LNCaP clone FGC (cell line): ENCODE data around the gene TMEM131.

Experiments used
- DNase-seq: peaks from one replicate; pipeline ENCODE4 v3.0.0-alpha.2; 2011; ENCODE audit warnings: low read depth
- H3K4me3 ChIP-seq: 2 replicates; pipeline ENCODE4 v1.5.1; 2011; ENCODE audit warnings: mild to moderate bottlenecking, low read depth, low read length, control low read depth
- TF ChIP-seq, protein P1 (sequence below): IDR thresholded peaks from 2 replicates; pipeline ENCODE4 v1.5.1; 2012; ENCODE audit warnings: mild to moderate bottlenecking; ENCODE audit not compliant: control insufficient read depth, insufficient read depth; ENCODE audit errors: extremely low read depth

Gene TMEM131

DNA sequence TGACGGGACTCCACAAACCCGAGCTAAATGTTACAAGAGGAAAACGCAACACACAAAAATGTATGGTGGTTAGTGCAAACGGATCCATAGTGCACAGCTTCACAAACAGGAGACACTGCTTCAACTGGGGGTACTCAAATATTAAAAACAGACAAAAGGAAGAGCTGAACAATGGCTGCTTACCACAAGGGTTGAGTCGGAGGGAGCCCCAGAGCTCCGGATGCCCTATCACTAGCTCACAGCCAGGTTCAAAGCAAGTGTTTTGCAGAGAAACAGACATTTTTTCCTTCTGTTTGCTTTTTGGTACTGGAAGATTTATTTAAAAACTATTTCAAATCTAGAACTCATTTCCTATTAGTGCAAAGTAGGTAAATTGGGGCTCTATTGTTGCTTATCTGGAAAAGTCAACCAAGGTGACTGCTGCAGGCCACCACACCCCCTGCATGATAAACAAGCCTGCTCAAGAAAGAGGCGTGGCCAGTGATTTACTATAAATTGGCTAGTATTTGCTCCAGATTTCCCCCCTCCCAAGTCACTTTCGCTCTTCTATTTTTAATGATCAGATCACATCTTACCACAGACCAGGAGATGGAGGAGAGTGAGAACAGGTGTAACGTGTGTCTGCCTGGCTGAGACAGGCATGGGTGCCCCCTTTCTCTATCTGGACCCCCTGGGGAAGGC is 235.9 kb downstream of the TMEM131 start:
- H3K4me3 ChIP-seq, result no peak overlapping the region
- TF ChIP-seq, protein P1, sequence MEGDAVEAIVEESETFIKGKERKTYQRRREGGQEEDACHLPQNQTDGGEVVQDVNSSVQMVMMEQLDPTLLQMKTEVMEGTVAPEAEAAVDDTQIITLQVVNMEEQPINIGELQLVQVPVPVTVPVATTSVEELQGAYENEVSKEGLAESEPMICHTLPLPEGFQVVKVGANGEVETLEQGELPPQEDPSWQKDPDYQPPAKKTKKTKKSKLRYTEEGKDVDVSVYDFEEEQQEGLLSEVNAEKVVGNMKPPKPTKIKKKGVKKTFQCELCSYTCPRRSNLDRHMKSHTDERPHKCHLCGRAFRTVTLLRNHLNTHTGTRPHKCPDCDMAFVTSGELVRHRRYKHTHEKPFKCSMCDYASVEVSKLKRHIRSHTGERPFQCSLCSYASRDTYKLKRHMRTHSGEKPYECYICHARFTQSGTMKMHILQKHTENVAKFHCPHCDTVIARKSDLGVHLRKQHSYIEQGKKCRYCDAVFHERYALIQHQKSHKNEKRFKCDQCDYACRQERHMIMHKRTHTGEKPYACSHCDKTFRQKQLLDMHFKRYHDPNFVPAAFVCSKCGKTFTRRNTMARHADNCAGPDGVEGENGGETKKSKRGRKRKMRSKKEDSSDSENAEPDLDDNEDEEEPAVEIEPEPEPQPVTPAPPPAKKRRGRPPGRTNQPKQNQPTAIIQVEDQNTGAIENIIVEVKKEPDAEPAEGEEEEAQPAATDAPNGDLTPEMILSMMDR, result no peak
- DNase-seq, result no peak

DNA sequence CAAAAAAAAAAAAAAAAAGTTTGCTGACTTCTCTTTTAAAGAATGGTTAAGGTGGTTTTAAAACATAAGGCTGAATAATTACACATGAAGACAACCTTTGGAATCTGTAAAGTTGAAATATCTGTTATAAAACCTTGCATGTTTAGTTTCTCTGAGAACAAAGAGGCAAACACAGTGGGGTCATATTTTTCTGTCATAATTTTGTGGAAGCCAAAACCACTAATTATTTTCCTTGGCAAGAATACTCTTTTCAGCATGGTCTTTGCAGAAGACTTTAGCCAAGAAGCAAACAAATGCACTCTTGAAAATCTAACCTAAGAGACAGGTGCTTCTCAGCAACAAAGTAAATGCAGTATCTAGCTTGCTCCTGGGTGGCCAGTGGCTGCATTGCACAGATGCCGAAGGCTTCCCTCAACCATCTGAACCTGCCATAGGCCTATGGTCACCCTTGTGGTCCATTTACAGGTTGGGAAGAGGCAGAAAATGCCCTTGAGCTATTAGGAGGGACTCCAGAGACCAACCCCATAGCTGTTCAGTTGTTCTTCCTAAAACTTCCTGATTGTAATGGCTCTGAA is 237.5 kb downstream of the TMEM131 start:
- no peak overlapping the region for H3K4me3 ChIP-seq
- TF ChIP-seq, protein P1, result no peak
- DNase-seq, result no peak

DNA sequence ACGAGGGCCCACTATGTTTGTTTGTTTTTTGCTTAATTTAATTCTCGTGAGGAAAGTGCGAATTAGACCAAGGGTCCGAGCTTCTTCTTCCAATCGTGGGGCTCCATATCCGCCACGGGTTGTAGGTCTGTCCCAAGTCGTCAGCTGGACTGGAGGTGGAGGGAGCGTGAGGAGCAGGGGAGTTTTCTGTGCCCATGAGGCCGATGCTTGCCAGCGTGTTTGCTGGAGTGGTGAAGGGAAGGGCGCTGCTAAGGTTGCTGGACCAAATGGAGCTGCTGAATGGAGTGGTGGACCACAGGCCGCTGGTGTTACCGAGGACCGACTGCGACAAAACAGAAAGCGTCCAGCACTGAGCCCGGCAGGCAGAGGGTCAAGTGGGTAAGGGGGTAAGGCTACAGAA is 238.7 kb downstream of the TMEM131 start:
- no peak for DNase-seq
- TF ChIP-seq, protein P1, result no peak
- H3K4me3 ChIP-seq, result no peak overlapping the region

DNA sequence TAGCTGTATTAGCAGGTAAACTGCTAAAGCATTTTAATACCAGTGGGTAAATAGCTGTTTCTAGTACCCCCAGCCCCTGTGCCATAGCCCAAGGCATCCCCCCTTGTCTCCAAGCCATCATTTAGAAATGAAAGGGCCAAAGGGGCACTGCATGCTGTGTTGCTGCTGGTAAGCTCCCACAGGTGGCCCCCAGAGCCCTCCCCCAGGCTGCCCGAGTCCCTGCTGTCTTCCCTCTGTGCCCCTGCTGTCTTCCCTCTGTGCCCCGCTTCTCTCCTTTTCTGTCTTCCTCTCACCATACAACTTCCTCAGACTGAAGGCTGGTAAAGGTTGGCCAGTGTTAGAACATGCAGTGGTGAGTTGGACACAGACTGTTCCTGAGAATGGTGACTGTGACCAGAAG is 240.3 kb downstream of the TMEM131 start:
- no peak overlapping the region for H3K4me3 ChIP-seq
- no peak for DNase-seq
- TF ChIP-seq, protein P1, result no peak

DNA sequence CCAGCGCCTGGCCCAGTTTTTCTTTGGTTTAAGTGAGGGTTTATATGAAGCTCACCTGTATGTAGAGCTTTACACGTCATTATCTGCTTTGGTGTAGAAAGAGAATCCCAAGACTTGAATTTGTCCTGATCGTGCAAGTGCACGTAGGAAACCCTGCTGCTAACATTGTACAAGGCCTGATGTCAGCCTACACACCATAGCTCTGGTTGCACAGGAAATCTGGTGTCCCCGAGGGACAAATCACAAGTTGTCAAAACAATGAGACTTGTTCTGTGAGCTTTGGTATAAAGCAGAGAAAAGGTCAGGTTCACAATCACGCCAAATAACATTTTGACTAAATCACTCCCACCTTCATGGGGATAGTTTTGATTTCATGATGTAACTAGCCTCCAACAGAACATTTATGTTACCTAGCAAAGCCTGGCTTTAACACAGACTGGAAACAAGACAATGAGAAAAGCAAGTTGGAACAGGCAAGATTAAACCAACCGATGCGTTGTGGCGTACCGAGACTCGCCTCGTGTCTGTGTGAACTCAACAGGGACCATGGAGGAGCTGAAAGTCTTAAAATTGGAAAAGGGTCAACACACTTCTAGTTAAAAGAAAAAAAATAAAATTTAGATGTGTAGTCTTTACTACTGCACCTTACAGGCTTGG is 240.9 kb downstream of the TMEM131 start:
- H3K4me3 ChIP-seq, result no peak overlapping the region
- no peak for DNase-seq
- TF ChIP-seq, protein P1, result no peak

DNA sequence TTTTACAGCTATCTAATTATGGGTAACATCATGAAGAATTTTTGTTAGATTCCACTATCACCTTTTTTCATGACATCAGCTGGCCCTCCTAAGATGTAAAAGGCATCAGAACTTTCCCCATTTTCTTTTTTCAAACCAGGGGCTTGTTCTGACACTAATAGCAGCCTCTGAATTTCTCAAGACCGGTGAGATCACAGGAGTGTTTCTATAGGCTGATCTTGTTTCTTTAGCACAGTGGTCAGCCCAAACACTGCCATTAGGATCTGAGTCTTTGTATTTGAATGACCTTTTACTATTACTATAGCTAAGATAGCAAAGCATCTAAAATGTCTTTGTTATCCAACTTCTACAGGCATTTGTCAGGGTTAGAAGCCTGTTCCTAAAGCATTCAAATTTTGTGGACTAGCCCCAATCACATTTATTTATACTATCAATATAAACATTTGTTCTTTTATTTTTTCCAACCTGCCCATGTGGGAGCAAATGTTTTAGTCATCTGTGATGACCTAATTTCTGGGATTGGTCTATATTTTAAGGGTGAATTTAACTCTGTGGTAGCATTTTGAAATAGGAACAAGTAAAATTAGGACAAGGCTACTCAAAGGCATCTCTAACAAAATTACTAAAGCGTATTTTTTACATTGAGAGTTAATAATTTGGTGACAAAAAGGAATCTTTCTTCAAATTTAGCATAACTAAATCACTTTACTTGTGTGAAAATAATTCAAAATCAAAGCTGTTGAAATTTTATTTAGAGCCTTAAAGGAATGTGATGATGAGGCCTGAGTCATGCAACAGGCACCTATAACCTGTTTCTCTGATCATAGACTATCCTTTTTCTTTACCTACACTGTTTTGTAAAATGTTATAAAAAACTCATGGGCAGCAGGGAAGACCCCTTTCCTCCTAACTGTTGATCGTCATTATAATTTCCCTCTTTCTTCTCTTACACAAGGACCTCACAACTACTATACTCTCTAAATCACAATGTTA is 243.1 kb downstream of the TMEM131 start:
- TF ChIP-seq, protein P1, result no peak
- no peak for DNase-seq
- H3K4me3 ChIP-seq, result no peak overlapping the region
